Measurements from ENCODE around the gene IGBP1.
"Not testable (repeated sequence)": the region's sequence is repeated elsewhere in the genome, so short reads cannot be mapped to it uniquely, and the experiment has no call there.

The IGBP1 gene

DNA sequence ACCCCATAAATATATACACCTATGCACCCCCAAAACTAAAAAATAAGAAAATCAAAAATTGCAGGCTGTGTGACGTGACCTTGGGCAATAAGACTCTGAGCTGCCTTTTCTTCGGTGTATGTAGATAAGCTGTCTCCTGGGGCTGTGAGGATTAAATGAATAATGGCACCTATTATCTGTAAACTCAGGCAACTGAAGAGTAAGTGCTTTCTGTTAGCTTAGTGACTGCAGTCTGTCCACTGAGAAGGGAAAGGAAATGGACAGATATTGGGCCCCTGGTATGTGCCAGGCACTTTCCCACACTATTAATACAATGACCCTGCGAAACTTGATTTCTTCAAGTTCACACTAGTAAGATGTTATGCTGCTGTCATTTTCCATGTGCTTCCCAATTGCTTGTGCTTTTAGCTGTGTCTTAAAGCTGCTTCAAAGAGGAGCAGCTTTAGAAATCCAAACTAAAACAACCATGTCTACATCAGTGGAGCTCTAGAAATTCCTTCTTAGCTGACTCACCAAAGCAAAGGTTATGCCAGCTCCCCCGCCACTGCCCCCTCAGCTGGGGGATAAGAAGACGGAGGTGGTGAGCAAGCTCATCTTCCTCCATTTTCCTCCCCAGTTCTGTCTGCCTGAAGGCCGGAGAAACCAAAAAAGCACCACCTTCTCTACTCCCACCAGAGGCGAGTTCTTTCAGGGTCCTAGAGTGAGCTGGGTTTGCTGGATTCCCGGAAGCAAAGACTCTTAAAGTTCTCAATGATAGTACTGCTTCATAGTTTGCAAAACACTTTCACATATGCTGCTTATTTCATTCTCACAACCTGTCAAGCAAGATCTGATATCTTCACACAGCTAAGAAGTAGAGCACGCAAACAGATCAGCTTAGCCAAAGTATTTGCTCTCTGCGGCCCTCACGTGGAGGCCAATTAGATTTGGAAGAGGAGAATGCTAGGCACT lies 35.3 kb downstream of the IGBP1 start:
- no peak for DNase-seq

DNA sequence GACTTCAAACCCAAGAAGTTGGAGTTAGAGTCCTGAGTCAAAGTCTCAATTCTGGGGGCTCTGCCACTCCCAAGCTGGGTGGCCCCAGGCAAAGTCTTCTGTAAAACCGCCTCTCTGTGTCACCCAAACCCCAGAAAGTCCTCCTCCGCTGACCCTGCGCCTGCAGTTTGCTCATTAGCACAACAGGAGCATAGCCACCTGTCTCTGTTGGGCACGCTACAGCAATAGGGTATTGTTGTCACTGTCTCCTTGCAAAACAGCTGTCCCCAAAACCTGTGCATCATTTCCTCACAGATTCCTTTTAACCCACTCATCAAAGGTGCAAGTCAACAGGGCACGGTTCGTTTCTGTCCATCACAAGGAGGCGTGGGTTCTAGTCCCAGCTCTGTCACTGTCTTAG lies 36.0 kb downstream of the IGBP1 start:
- no peak for DNase-seq

DNA sequence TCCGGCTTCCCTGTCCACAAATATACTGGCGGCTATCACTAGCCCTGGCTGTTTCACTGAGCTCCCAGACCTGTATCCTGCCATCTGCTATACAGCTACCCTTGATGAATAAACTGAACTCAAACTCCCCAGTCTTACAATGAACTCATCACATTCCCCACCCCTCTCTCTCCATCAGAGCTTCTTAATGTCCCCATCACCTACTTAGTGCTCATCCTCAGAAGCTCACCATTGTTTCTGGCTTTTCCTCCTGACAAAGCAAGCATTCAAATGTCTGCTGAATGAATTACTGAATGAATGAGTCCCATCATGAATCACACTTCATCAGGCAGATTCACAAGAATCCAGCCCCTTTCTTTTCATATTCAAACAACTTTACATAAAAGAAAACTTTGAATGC lies 38.4 kb downstream of the IGBP1 start:
- no peak for DNase-seq

DNA sequence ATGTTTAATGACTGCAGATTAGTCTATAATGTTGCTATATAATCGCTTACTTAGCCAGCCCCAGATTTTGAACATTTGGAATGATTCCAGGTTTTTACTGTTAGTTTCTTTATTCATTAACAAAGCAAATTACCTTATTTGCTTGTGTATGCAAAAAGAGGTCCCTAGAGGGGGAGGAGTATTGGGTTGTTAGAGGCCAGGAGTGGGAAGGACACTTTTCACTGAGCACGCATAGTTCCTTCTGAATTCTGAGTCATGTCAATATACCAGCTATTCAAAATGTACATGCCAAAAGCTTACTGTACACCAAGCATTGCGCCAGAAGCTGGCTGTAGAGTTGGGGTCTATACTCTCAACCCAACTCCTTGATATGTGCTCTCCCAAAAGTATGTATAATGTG lies 39.0 kb downstream of the IGBP1 start:
- DNase-seq = no peak

GRCh38 chrX:70172964-70173363 lies 39.7 kb downstream of the IGBP1 start:
- no peak for DNase-seq

DNA sequence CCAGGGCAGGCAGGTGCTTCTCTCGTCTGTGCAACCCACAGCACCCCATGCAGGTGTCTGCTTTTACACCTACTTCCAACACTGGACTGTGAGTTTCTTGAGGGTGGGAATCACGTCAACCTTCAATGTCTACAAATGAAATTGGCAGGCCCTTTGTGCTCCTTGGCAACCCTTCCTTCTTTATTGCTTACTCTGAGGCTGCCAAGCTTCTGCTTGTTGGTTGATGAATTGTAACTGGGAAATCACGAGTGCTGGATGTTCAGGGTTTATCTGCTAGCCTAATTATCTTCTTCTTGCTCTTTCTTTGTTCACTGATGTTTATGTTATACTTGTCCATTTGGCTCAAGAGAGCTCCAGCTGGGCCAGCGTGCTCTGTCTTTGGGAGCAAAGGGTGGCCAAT lies 41.5 kb downstream of the IGBP1 start:
- DNase-seq = no peak

DNA sequence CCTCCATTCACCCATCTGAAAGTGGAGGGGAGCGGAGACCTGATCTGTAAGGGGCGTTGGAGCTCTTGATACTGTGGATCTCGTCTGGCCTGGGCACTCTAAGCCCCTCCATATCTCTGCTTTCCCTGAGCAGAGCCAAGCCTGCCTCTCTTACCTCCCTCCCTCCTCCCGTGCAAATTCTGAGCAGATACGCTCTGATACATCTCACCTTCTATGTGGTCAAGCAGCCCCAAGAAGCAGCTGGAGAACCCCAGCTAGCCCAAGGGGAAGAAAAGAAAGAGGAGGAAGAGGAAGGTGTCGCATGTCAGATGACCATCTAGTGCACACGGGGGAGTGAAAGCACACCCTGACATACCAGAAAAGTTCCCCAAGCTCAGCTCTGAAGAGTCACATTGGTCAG lies 42.1 kb downstream of the IGBP1 start:
- DNase-seq = no peak

GRCh38 chrX:70176938-70177533 lies 43.8 kb downstream of the IGBP1 start, which contains the start of gene DGAT2L6:
Gene DGAT2L6, plus strand, starts transcription at chrX:70177483. Its CDS starts 100 bp downstream, at chrX:70177583.
- no peak for DNase-seq

- DNase-seq = no peak
These were observed 49.8 kb downstream of the IGBP1 start for GRCh38 chrX:70183091-70183490.

- no peak for DNase-seq
These were observed 57.0 kb downstream of the IGBP1 start for GRCh38 chrX:70190225-70190624.

DNA sequence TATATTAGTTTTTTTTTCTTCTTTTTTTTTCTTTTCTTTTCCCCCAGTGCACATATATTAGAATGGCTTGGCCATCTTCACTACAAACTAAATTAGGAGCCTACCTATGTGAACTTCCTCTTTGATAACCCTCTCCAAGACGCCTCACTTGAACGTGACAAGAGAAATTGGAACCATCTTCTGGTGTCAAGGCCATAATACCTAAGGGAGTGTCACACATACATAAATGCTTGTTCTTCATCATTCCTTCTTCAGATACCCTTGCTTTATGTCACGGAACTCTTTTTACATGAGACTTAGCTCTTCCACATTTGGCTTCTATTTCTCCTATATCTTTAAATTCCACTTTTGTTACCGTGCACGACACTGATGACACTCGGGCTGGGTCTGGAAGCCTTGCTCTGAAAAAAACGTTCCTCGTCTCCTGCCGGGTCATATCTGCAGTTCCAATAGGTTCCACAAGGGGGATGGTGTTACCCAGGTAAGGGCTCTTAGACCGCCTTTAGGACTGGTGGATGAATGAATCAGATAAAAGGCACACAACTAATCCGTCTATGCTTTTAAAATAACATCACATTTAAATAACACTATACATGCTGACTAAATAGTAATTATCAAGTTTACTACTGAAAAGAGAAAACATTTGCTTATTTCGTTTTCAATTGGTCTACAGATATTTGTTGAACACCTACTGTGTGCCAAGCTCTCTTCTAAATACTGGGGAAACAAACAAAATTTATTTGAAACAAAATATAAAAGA lies 63.9 kb downstream of the IGBP1 start:
- no peak for DNase-seq

DNA sequence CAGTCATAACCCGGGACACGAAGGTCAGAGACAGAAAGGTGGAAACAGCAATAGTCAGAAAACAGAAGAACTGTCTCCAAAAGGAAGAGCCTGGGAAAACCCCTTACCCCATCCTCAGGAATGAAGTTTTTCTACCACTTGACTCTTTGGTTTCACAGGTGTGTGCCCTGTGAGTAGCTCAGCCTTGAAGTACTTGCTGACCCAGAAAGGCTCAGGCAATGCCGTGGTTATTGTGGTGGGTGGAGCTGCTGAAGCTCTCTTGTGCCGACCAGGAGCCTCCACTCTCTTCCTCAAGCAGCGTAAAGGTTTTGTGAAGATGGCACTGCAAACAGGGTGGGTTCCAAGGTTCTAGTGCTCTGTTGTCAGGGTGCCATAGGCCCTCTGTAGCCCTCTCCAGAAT lies 68.5 kb downstream of the IGBP1 start:
- no peak for DNase-seq

DNA sequence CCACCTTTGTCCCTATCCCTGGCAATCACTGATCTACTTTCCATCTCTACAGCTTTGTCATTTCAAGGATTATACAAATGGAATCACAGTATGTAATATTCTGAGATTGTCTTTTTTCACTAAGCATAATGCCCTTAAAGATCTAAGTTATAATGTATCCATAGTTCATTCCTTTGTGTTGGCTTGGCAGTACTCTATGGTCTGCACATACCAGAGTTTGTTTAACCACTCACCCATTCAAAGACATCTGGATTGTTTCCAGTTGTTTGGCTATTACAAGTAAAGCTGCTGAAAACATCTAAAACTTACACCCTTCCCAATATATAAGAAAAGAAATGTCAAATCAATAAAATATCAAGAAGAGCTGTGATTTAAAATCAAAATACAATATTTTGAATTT lies 75.2 kb downstream of the IGBP1 start:
- DNase-seq = no peak

DNA sequence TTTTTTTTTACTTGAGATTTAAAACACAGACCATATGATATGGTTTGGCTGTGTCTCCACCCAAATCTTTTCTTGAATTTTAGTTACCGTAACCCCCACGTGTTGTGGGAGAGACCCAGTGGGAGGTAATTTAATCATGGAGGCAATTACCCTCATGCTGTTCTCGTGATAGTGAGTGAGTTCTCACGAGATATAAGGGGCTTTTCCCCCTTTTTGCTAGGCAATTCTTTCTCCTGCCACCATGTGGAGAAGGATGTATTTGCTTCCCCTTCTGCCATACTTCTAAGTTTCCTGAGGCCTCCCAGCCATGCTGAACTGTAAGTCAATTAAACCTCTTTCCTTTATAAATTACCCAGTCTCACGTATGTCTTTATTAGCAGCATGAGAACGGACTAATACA lies 76.3 kb downstream of the IGBP1 start:
- DNase-seq = not testable (repeated sequence)
